Neural progenitor cell (in vitro differentiated cells): Measurements from ENCODE around the gene MYRIP. TPM values are rescaled to one million over a fixed set of nuclear protein-coding genes. Genes with fewer than 3 reads are reported as not detected.

Source experiments
- DNase-seq: peaks from one replicate; pipeline ENCODE4 v3.0.0-alpha.2; 2016; ENCODE audit warnings: low spot score
- H2AFZ ChIP-seq: fragments of 200-600 bp; sonication (generic); replicated peaks from 2 replicates; pipeline ENCODE4 v1.6.1; 2016; ENCODE audit warnings: antibody characterized with exemption
- H3F3A ChIP-seq: fragments of 200-600 bp; sonication (generic); 2 replicates; pipeline ENCODE4 v1.6.1; 2016; ENCODE audit warnings: antibody characterized with exemption, low read depth
- H3K27ac ChIP-seq: fragments of 200-600 bp; sonication (generic); 2 replicates; pipeline ENCODE4 v1.5.1; 2016; ENCODE audit warnings: mild to moderate bottlenecking
- H3K27me3 ChIP-seq: fragments of 200-600 bp; sonication (generic); 2 replicates; pipeline ENCODE4 v1.6.1; 2016; ENCODE audit warnings: mild to moderate bottlenecking, moderate library complexity
- H3K36me3 ChIP-seq: fragments of 200-600 bp; sonication (generic); 2 replicates; pipeline ENCODE4 v1.5.1; 2016
- H3K4me1 ChIP-seq: fragments of 200-600 bp; sonication (generic); 2 replicates; pipeline ENCODE4 v1.6.1; 2016; ENCODE audit warnings: mixed run types
- H3K4me2 ChIP-seq: fragments of 200-600 bp; sonication (generic); 2 replicates; pipeline ENCODE4 v1.6.1; 2016
- H3K4me3 ChIP-seq: fragments of 200-600 bp; sonication (generic); 2 replicates; pipeline ENCODE4 v1.5.1; 2016
- H3K79me2 ChIP-seq: fragments of 200-600 bp; sonication (generic); 2 replicates; pipeline ENCODE4 v1.6.1; 2016; ENCODE audit warnings: low read depth
- H3K9ac ChIP-seq: fragments of 200-600 bp; sonication (generic); 2 replicates; pipeline ENCODE4 v1.6.1; 2016
- H3K9me3 ChIP-seq: fragments of 200-600 bp; sonication (generic); 2 replicates; pipeline ENCODE4 v1.5.1; 2016; ENCODE audit warnings: low read depth
- H4K20me1 ChIP-seq: fragments of 200-600 bp; sonication (generic); 2 replicates; pipeline ENCODE4 v1.6.1; 2016; ENCODE audit warnings: low read depth
- H3K27ac Mint-ChIP-seq: 3 replicates; pipeline ENCODE4 v1.8.0; 2021; ENCODE audit warnings: mixed read lengths
- H3K27me3 Mint-ChIP-seq: 2 replicates; pipeline ENCODE4 v1.8.0; 2022; ENCODE audit warnings: low read depth, mild to moderate bottlenecking, inconsistent platforms, moderate library complexity, mixed read lengths; ENCODE audit not compliant: insufficient read depth
- H3K36me3 Mint-ChIP-seq: 3 replicates; pipeline ENCODE4 v1.8.0; 2021; ENCODE audit warnings: mixed read lengths
- H3K4me1 Mint-ChIP-seq: 3 replicates; pipeline ENCODE4 v1.8.0; 2021; ENCODE audit warnings: mixed read lengths
- H3K4me3 Mint-ChIP-seq: 3 replicates; pipeline ENCODE4 v1.8.0; 2021; ENCODE audit warnings: mild to moderate bottlenecking, moderate library complexity, mixed read lengths
- H3K9me3 Mint-ChIP-seq: 3 replicates; pipeline ENCODE4 v1.8.0; 2020; ENCODE audit warnings: mixed read lengths
- EZH2 ChIP-seq: fragments of 200-600 bp; sonication (generic); IDR thresholded peaks from 2 replicates; pipeline ENCODE4 v1.6.1; 2017; ENCODE audit warnings: antibody characterized with exemption, mild to moderate bottlenecking, moderate library complexity
- EZH2phosphoT487 ChIP-seq: fragments of 200-600 bp; sonication (generic); IDR thresholded peaks from 2 replicates; pipeline ENCODE4 v1.6.1; 2017; ENCODE audit warnings: antibody characterized with exemption
- total RNA-seq: library from RNA; depleted of rRNA; stranded (reverse); fragments of >200 nt; gene quantifications from 2 replicates; pipeline ENCODE4 v1.2.3, GENCODE V29; 2015; ENCODE audit warnings: low replicate concordance
- TF ChIP-seq, protein P1 (sequence below): fragments of 200-600 bp; sonication (generic); IDR thresholded peaks from 2 replicates; pipeline ENCODE4 v1.5.1; 2017; ENCODE audit warnings: antibody characterized with exemption, mild to moderate bottlenecking

The MYRIP gene
- total RNA-seq, 1 donor from 2014 or later: 0.62 TPM

DNA sequence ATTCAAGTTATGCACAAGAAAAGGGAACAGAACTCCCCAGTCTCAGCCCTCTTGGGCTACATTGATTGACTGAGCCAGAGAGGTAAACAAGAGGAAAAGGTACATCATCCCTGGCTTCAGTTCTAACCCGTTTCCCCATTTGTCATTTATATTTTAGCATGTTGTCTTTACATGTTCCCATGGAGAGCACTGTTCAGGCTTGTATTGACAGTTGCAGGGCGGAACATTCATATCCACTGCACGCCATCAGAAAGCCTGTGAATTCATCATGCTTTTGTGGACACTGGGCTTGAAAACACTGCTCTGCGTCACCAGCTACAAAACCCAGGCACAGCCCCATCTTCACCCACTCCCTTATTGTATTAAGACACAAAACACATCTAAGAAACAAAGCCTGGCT, 259.2 kb downstream of the MYRIP start:
- no peak overlapping the region for H3K9ac ChIP-seq
- Mint-ChIP-seq H3K36me3 (no peaks in the 10 kb centered on the region), H3K27ac (no peak overlapping the region), H3K9me3 (no peaks in the 10 kb centered on the region), H3K4me1 (no peaks in the 10 kb centered on the region), H3K27me3 (no peaks in the 10 kb centered on the region), H3K4me3 (no peak overlapping the region)
- TF ChIP-seq EZH2phosphoT487 (no peak), EZH2 (no peak)
- TF ChIP-seq, protein P1, sequence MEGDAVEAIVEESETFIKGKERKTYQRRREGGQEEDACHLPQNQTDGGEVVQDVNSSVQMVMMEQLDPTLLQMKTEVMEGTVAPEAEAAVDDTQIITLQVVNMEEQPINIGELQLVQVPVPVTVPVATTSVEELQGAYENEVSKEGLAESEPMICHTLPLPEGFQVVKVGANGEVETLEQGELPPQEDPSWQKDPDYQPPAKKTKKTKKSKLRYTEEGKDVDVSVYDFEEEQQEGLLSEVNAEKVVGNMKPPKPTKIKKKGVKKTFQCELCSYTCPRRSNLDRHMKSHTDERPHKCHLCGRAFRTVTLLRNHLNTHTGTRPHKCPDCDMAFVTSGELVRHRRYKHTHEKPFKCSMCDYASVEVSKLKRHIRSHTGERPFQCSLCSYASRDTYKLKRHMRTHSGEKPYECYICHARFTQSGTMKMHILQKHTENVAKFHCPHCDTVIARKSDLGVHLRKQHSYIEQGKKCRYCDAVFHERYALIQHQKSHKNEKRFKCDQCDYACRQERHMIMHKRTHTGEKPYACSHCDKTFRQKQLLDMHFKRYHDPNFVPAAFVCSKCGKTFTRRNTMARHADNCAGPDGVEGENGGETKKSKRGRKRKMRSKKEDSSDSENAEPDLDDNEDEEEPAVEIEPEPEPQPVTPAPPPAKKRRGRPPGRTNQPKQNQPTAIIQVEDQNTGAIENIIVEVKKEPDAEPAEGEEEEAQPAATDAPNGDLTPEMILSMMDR: no peak
- no peak for DNase-seq
- no peaks in the 10 kb centered on the region for H3K4me1 ChIP-seq
- H3K4me2 ChIP-seq: no peak overlapping the region
- no peaks in the 10 kb centered on the region for H3K9me3 ChIP-seq
- no peak overlapping the region for H2AFZ ChIP-seq
- H3K4me3 ChIP-seq: no peak overlapping the region
- no peak overlapping the region for H3K27ac ChIP-seq
- no peaks in the 10 kb centered on the region for H3F3A ChIP-seq
- no peaks in the 10 kb centered on the region for H4K20me1 ChIP-seq
- H3K36me3 ChIP-seq: no peaks in the 10 kb centered on the region
- no peaks in the 10 kb centered on the region for H3K79me2 ChIP-seq
- H3K27me3 ChIP-seq: no peaks in the 10 kb centered on the region

DNA sequence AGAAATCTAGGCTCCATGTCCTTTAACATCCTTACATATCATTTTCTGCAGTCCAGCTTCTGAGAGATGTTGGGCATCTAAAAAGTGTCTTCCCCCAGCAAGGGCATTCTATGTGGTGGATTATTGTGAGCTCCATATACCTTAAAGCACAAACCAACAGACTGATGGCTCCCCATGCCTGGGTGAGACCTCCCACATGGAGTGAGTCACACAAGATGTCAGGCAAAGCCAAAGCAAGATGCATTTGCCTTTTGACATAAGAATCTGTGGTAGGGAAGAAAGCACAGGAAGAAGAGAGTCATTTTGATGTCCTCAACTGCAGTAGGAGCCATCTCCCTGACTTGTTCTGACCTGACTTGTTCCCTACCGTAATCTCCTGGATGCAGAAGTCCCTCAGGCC, 261.4 kb downstream of the MYRIP start:
- Histone ChIP-seq H3K79me2 (no peaks in the 10 kb centered on the region), H3K27ac (no peak overlapping the region), H3K4me2 (no peak overlapping the region), H2AFZ (no peak overlapping the region), H3K27me3 (no peaks in the 10 kb centered on the region), H3K9me3 (no peaks in the 10 kb centered on the region), H3K4me1 (no peaks in the 10 kb centered on the region), H4K20me1 (no peaks in the 10 kb centered on the region), H3K4me3 (no peak overlapping the region), H3F3A (no peaks in the 10 kb centered on the region), H3K36me3 (no peaks in the 10 kb centered on the region), H3K9ac (no peak overlapping the region)
- TF ChIP-seq, protein P1: no peak
- TF ChIP-seq EZH2phosphoT487 (no peak), EZH2 (no peak)
- H3K27me3 Mint-ChIP-seq: no peaks in the 10 kb centered on the region
- no peak overlapping the region for H3K4me3 Mint-ChIP-seq
- no peaks in the 10 kb centered on the region for H3K4me1 Mint-ChIP-seq
- no peak overlapping the region for H3K27ac Mint-ChIP-seq
- no peaks in the 10 kb centered on the region for H3K9me3 Mint-ChIP-seq
- no peak for DNase-seq
- no peaks in the 10 kb centered on the region for H3K36me3 Mint-ChIP-seq

DNA sequence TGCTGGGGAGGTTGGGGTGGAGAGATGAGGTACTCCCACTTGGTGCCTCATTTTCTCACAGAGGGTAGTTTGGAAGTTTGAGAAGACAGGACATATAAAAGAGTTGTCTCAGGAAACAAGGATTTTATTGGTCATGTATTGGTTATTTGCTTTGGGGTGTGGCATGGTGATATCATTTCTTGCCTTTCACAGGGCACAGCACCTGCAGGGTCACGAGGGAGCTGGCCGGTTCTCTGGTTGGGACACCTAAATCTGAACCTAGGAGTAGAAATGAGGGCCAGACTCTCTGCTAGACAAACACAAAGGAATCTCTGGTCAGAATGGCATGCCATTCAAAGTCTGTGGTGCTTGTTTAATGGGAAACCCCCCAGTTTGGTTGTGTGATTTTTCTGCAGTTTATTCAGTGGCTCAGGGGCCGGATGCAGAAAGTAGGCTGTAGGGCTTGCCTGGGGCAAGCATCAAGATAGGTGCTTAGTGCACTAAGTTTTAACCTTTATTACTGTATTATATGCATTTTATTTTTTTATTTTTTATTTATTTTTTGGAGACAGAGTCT, 262.4 kb downstream of the MYRIP start:
- Mint-ChIP-seq H3K4me3 (no peak overlapping the region), H3K36me3 (no peaks in the 10 kb centered on the region), H3K27me3 (no peaks in the 10 kb centered on the region), H3K9me3 (peaks cover under 1% of the 10 kb centered on the region), H3K4me1 (no peaks in the 10 kb centered on the region), H3K27ac (no peak overlapping the region)
- H3K4me2 ChIP-seq: no peak overlapping the region
- no peaks in the 10 kb centered on the region for H4K20me1 ChIP-seq
- H3K36me3 ChIP-seq: no peaks in the 10 kb centered on the region
- H3K27ac ChIP-seq: no peak overlapping the region
- H2AFZ ChIP-seq: no peak overlapping the region
- no peak for DNase-seq
- TF ChIP-seq, protein P1: no peak
- TF ChIP-seq EZH2phosphoT487 (no peak), EZH2 (no peak)
- H3K27me3 ChIP-seq: no peaks in the 10 kb centered on the region
- H3K79me2 ChIP-seq: no peaks in the 10 kb centered on the region
- no peak overlapping the region for H3K9ac ChIP-seq
- no peak overlapping the region for H3K4me3 ChIP-seq
- no peaks in the 10 kb centered on the region for H3K4me1 ChIP-seq
- H3F3A ChIP-seq: no peaks in the 10 kb centered on the region
- no peaks in the 10 kb centered on the region for H3K9me3 ChIP-seq
